Lung (tissue), 12 donors: ENCODE measurements around the gene GLYATL3. TPM values are rescaled to one million over a fixed set of nuclear protein-coding genes. Genes with fewer than 3 reads are reported as not detected.

ENCODE experiments used
- ATAC-seq: fragments of 200-7000 bp; cut with Tn5 transposase; one replicate; pipeline ENCODE4 v1.9.1; 2020; ENCODE audit warnings: moderate number of reproducible peaks; ENCODE audit not compliant: insufficient read depth, low FRiP score
- DNase-seq, 3 donors: peaks; one replicate each; pipeline ENCODE4 v3.0.0-alpha.2; 2013 to 2017
- H3K27ac ChIP-seq, 2 donors: one replicate each; pipeline ENCODE4 v1.5.1; 2013; ENCODE audit warnings: mild to moderate bottlenecking in 2 of 2, moderate library complexity in 2 of 2, control low read depth in 1 of 2, inconsistent platforms in 1 of 2, low read depth in 1 of 2, low read length in 1 of 2
- H3K27me3 ChIP-seq, 3 donors: one replicate each; pipeline ENCODE4 v1.5.1; 2013; ENCODE audit warnings: low read length in 2 of 3; ENCODE audit not compliant: control insufficient read depth in 3 of 3, insufficient read depth in 3 of 3
- H3K36me3 ChIP-seq, 4 donors: one replicate each; pipeline ENCODE4 v1.5.1; 2013; ENCODE audit warnings: low read length in 4 of 4, mild to moderate bottlenecking in 1 of 4, moderate library complexity in 1 of 4; ENCODE audit not compliant: control insufficient read depth in 4 of 4, insufficient read depth in 4 of 4
- H3K4me1 ChIP-seq, 5 donors: one replicate each; pipeline ENCODE4 v1.5.1; 2013; ENCODE audit warnings: low read length in 5 of 5, mild to moderate bottlenecking in 2 of 5, moderate library complexity in 1 of 5; ENCODE audit not compliant: control insufficient read depth in 5 of 5, insufficient read depth in 5 of 5
- H3K4me3 ChIP-seq: one replicate; pipeline ENCODE4 v1.5.1; 2013; ENCODE audit warnings: mild to moderate bottlenecking, control low read depth, moderate library complexity
- H3K9ac ChIP-seq, 2 donors: one replicate each; pipeline ENCODE4 v1.5.1; 2013; ENCODE audit warnings: low read length in 2 of 2, control low read depth in 1 of 2; ENCODE audit not compliant: insufficient read depth in 1 of 2
- H3K9me3 ChIP-seq, 4 donors: one replicate each; pipeline ENCODE4 v1.5.1; 2013; ENCODE audit warnings: low read length in 3 of 4, mild to moderate bottlenecking in 1 of 4, moderate library complexity in 1 of 4; ENCODE audit not compliant: control insufficient read depth in 4 of 4, insufficient read depth in 3 of 4
- WGBS, 2 donors: extraction: QIAGEN DNeasy Blood & Tissue Kit; methylation state at CpG; one replicate each; pipeline ENCODE4 v1.1.7; 2013; 5-methylcytosine and 5-hydroxymethylcytosine counted together
- polyA plus RNA-seq, 2 donors: library from polyadenylated mRNA; stranded (reverse); fragments of 200-250 nt; gene quantifications; one replicate each; pipeline ENCODE4 v1.2.1, GENCODE V29; 2013
- total RNA-seq, 2 donors: library from RNA; depleted of rRNA in 1 of 2; stranded (reverse); fragments of >200 nt in 1 of 2; gene quantifications; one replicate each; pipeline ENCODE4 v1.2.1, GENCODE V29; 2014 to 2021
- TF ChIP-seq, protein P1 (sequence below): IDR thresholded peaks from 2 replicates; pipeline ENCODE4 v1.5.1; 2012; ENCODE audit warnings: mild to moderate bottlenecking; ENCODE audit errors: control extremely low read depth, extremely low read depth
- donor health status: control.
- donor health status: control.
- donor health status: Bipolar disorder and iron deficiency.
- donor health status: healthy.
- donor health status: DM: yes; HTN: yes; CAD: no.

GLYATL3 gene
- total and polyA plus RNA-seq, 4 donors, result not detected

DNA sequence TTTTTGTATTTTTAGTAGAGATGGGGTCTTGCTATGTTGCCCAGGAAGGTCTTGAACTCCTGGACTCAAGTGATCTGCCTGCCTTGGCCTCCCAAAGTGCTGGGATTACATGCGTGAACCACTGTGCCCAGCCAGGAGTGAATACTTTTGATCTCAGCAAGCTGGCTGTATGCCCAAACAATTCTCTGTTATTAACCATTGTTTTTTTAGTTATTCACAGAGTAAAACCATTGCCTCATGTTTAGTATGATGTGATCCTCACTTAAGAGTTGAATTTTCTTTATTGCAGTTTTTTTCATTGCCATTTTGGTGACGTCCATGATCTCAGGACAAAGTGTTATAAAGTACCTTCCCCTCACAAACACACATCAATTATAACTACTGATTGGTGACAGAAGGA, 65.5 kb downstream of the GLYATL3 start:
- no peaks in the 10 kb centered on the region for H3K9me3 ChIP-seq
- DNase-seq, result no peak
- no peak overlapping the region for H3K27ac ChIP-seq
- no peak for ATAC-seq
- H3K9ac ChIP-seq, result no peak overlapping the region
- TF ChIP-seq, protein P1, sequence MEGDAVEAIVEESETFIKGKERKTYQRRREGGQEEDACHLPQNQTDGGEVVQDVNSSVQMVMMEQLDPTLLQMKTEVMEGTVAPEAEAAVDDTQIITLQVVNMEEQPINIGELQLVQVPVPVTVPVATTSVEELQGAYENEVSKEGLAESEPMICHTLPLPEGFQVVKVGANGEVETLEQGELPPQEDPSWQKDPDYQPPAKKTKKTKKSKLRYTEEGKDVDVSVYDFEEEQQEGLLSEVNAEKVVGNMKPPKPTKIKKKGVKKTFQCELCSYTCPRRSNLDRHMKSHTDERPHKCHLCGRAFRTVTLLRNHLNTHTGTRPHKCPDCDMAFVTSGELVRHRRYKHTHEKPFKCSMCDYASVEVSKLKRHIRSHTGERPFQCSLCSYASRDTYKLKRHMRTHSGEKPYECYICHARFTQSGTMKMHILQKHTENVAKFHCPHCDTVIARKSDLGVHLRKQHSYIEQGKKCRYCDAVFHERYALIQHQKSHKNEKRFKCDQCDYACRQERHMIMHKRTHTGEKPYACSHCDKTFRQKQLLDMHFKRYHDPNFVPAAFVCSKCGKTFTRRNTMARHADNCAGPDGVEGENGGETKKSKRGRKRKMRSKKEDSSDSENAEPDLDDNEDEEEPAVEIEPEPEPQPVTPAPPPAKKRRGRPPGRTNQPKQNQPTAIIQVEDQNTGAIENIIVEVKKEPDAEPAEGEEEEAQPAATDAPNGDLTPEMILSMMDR, result no peak
- no peak overlapping the region for H3K4me3 ChIP-seq
- no peaks in the 10 kb centered on the region for H3K27me3 ChIP-seq
- H3K4me1 ChIP-seq, result peaks cover 0 to under 1% (median 0%) of the 10 kb centered on the region in 5 donors
- H3K36me3 ChIP-seq, result no peaks in the 10 kb centered on the region
- WGBS, 2 donors, result 46 to 60% methylated on average over 2 of the region's 2 CpGs

DNA sequence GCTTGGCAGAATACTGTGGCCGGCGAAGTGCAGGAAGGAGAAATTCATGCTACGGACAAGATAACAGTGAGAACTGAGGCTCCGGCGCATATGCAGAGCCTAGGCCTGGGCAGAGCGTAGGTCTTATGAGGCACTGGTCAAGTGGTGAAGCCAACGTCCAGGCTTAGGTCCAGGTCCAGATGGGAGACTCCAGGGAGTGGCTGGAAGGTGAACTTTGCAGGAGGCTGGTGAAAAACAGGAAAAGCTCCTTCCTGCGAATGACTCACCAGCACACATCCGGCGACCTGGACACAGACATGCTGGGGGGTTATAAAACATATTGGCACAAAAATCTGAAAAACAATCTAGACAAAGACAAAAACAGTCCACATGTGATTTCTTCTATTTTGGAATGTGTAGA, 66.1 kb downstream of the GLYATL3 start:
- Histone ChIP-seq H3K27me3 (no peaks in the 10 kb centered on the region), H3K4me3 (no peak overlapping the region), H3K27ac (no peak overlapping the region), H3K9ac (no peak overlapping the region), H3K36me3 (no peaks in the 10 kb centered on the region), H3K4me1 (peaks cover 0 to 7% (median 0%) of the 10 kb centered on the region in 5 donors), H3K9me3 (no peaks in the 10 kb centered on the region)
- WGBS, 2 donors, result 62 to 68% methylated on average over 10 of the region's 10 CpGs
- TF ChIP-seq, protein P1, result no peak
- ATAC-seq, result peak; percentile 24
- DNase-seq, result peak in 1 of 3 donors; percentile 24

DNA sequence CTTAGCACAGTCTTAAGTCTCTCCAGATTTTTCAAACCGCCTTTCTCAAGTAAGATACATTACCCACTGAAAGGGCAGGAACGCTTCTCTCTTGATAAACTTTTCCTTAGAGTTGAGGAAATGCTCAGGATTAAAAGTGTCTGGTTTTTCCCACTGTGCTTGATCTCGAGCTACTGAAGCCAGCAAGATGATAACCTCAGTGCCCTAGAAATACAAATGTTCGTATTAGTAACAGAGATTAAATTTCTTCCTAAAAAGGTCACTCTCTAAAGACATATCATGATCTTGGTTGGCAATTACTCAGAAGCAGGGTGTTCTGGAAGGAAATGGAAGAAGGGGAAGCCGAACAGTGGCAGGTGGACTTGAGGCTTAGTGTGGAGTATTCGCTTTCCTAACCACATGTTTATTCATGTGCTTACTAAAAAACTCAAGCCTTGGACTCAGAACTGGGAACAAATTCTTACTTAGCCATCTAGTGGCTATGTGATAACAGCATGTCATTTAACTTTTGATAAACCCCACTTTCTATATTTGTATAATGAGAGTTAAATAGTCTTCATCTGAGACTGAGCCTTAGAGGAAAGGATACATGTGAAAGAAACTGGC, 70.9 kb downstream of the GLYATL3 start:
- Histone ChIP-seq H3K27ac (no peak overlapping the region), H3K4me1 (peaks cover 0 to 8% (median 0%) of the 10 kb centered on the region in 5 donors), H3K9me3 (no peaks in the 10 kb centered on the region), H3K4me3 (no peak overlapping the region), H3K36me3 (no peaks in the 10 kb centered on the region), H3K27me3 (no peaks in the 10 kb centered on the region), H3K9ac (no peak overlapping the region)
- peak in 1 of 3 donors; percentile 26 for DNase-seq
- WGBS, 2 donors, result 39 to 54% methylated on average over 6 of the region's 6 CpGs
- ATAC-seq, result peak; percentile 68
- TF ChIP-seq, protein P1, result no peak

DNA sequence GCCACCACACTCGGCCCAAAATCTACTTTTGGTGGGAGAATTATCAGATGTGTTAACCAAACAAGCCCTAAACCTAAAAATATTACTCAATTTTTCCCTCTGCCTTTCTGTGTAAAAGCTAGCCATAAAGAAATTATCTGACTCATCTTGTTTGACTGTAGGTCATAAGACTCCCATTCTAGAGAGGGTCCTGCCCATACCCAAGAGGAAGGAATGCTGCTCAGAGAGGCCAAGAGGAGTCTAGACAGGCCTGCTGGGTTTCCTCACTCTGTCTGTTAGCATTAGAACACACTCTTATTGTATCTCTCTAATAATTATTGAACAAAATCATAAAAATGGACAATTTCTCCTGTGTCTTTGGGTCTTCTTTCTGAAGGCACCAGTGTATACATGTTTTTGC, 76.9 kb downstream of the GLYATL3 start:
- H3K27ac ChIP-seq, result no peak overlapping the region
- no peaks in the 10 kb centered on the region for H3K9me3 ChIP-seq
- H3K4me3 ChIP-seq, result no peak overlapping the region
- no peak overlapping the region for H3K9ac ChIP-seq
- no peaks in the 10 kb centered on the region for H3K27me3 ChIP-seq
- WGBS, 2 donors, result 91 to 100% methylated on average over 1 of the region's 1 CpG
- H3K4me1 ChIP-seq, result no peaks in the 10 kb centered on the region
- ATAC-seq (no peak), DNase-seq (no peak)
- TF ChIP-seq, protein P1, result no peak
- no peaks in the 10 kb centered on the region for H3K36me3 ChIP-seq
